ENCODE data around the gene USP31.

The USP31 gene

DNA sequence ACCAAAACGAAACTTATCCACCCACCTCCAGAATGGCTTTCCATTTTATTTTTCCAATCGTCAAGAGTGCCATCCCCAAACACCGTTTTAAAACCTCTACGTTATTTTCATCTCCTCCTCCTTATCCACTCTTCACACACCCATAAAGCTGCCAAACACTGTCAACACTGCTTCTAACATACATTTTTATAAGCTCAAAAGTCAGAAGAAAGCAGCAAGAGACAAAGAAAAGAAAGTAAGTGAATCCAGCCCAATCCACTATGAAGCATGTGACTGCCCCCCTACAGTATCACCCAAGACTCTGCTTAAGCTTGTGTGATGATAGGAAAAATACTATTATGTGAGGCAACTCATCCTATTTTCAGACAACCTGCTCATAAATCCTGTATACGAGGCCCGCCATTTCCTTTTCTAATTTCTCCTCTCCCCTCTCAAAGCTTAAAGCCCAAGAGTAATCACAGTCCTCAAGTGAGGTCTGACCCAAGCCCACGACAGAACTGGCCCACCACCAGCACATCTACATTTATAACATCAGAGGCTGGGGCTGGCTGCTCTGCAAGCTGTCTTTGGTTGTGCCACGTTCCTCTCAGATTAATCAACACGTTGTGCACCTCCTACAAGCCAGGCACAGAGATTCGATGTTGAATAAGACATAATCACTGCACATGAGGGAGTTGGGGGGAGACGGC lies 16.3 kb downstream of the USP31 start:
- DNase-seq (ENCODE audit: insufficient read length, low spot score) (no peak), FAIRE-seq (no peak)
- no peak for TF ChIP-seq POLR2A (IDR thresholded peaks at IDR 0.05; ENCODE audit: low read depth, low read length)

DNA sequence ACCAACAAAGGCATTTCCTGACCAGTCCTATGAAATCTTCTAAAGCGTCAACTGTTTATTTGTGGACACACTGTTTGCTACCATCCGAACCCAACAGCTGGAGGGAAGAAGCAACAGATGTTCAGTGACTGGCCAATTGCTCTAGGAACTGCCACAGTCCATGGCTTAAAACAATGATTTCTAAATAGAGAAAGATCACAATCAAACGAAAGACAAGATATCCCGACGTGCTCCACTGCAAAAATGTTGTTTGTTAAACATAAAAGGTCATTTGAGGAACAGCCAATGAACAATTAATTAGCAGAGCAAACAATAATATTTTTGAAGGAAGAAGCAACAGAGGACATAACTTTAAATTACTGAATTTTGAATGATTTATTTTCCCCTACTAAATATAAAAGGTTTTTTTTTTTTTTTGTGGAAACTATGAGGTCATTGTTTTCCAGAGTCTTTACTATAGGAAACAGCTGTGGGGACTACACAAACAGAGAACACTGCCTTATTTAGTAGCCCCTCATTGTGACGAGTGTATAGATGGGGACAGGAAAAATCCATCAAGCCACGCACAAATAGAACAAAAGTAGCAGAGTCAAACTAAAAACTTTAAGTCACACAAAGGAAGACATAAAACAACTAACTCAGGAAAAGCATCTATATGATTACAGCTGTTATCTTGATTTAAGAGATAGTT lies 17.2 kb downstream of the USP31 start:
- TF ChIP-seq POLR2A (IDR thresholded peaks at IDR 0.05; ENCODE audit: low read depth, low read length): no peak
- no peak for DNase-seq (ENCODE audit: insufficient read length, low spot score)
- FAIRE-seq: no peak

- FAIRE-seq: no peak
- no peak for TF ChIP-seq POLR2A (IDR thresholded peaks at IDR 0.05; ENCODE audit: low read depth, low read length)
- no peak for DNase-seq (ENCODE audit: insufficient read length, low spot score)
These were observed 17.8 kb downstream of the USP31 start for GRCh38 chr16:23131436-23131835.

DNA sequence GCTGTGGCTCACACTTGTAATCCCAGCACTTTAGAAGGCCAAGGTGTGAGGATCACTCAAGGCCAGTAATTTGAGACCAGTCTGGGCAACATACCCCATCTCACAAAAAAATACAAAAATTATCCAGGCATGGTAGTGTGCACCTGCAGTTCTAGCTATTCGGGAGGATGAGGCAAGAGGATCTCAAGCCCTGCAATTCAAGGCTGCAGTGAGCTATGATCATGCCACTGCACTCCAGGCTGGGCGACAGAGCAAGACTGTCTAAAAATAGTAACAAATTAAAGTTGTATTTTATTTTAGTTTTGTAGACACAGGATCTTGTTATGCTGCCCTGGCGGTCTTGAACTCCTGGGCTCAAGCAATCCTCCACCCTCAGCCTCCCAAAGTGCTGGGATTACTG lies 18.2 kb downstream of the USP31 start:
- no peak for FAIRE-seq
- DNase-seq (ENCODE audit: insufficient read length, low spot score): no peak
- TF ChIP-seq POLR2A (IDR thresholded peaks at IDR 0.05; ENCODE audit: low read depth, low read length): no peak

DNA sequence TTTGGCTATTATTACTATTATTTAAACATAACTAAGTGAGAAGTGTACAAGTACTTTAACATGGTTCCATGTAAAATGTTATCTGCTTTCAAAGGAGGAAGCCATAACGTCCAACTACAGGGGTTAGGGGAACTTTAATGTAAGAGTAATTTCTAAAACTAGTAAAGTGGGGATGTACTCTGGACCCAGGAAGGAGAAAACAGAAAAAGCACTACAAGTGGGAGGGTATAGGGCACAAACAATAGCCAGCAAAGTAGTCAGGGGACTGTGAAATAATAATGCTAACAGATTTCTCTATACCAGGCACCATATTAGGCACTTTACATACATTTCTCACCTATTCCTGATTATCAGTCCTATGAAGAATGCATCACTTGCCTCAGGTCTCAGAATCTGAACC lies 19.6 kb downstream of the USP31 start:
- FAIRE-seq: no peak
- TF ChIP-seq POLR2A (IDR thresholded peaks at IDR 0.05; ENCODE audit: low read depth, low read length): no peak
- no peak for DNase-seq (ENCODE audit: insufficient read length, low spot score)

DNA sequence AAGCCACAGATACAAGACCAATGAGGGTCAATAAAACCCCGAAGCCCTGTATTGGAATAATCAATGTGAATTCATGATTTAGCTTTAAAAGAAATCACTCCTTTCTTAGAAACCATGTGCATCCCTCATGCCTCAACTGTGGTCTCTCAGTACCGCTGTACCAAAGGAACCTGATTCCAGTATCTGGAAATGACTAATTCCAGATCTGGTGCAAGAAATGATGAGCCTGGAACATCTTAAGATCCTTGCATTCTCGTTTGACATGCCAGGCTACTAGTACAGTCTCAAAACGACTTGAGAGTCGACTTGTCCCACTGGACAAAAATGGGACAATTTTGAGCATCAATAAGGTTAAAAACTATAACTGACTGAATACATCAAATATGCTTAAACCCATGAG lies 21.2 kb downstream of the USP31 start:
- no peak for FAIRE-seq
- DNase-seq (ENCODE audit: insufficient read length, low spot score): no peak
- TF ChIP-seq POLR2A (IDR thresholded peaks at IDR 0.05; ENCODE audit: low read depth, low read length): no peak

- DNase-seq (ENCODE audit: insufficient read length, low spot score) (no peak), FAIRE-seq (no peak)
These were observed 24.0 kb downstream of the USP31 start for GRCh38 chr16:23125277-23125676.

GRCh38 chr16:23124315-23124714 lies 24.9 kb downstream of the USP31 start:
- peak; percentile 45 for DNase-seq (ENCODE audit: insufficient read length, low spot score)
- FAIRE-seq: peak; percentile 92
- TF ChIP-seq POLR2A (IDR thresholded peaks at IDR 0.05; ENCODE audit: low read depth, low read length): no peak

More at GRCh38 chr16:23125277-23125676, 24.0 kb downstream of the USP31 start:
- TF ChIP-seq POLR2A (IDR thresholded peaks at IDR 0.05; ENCODE audit: low read depth, low read length): no peak

DNA sequence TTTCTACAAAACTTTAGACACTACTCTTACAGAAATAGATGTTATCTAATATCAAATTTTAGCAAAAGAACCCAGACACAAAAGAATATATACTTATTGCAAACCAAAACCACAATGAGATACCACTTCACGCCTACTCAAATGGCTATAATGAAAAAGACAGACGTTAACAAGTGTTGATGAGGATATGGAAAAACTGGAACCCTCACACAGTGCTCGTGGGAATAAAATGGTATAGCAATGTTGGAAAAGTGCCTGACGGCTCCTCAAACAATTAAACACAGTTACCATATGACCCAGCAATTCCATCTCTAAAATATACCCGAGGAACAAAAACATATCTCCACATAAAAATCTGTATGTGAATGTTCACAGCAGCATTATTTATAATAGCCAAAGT lies 27.1 kb downstream of the USP31 start:
- DNase-seq (ENCODE audit: insufficient read length, low spot score) (no peak), FAIRE-seq (no peak)
- TF ChIP-seq POLR2A (IDR thresholded peaks at IDR 0.05; ENCODE audit: low read depth, low read length): no peak

DNA sequence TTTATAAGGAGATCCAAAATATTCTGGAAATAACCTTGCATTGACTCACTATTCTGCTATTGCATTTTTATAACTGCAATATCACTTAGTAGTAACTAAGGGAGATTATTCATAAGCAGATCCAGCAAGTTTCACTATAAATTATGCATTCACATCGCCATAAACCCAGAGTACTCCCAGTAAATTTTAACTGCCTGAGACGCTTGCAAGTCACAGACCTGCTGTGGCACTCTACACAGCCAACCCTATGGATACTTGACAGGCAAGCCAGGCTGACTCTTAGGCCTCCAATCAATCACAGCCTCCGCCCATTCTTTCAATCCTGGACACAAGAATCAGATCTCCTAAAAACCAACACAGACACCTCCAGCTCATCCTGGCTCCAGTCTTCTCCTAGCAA lies 28.2 kb downstream of the USP31 start:
- no peak for DNase-seq (ENCODE audit: insufficient read length, low spot score)
- no peak for TF ChIP-seq POLR2A (IDR thresholded peaks at IDR 0.05; ENCODE audit: low read depth, low read length)

GRCh38 chr16:23120562-23120961 lies 28.7 kb downstream of the USP31 start:
- TF ChIP-seq POLR2A (IDR thresholded peaks at IDR 0.05; ENCODE audit: low read depth, low read length): no peak
- FAIRE-seq: no peak
- no peak for DNase-seq (ENCODE audit: insufficient read length, low spot score)

More for the DNA sequence above, 28.2 kb downstream of the USP31 start:
- no peak for FAIRE-seq

DNA sequence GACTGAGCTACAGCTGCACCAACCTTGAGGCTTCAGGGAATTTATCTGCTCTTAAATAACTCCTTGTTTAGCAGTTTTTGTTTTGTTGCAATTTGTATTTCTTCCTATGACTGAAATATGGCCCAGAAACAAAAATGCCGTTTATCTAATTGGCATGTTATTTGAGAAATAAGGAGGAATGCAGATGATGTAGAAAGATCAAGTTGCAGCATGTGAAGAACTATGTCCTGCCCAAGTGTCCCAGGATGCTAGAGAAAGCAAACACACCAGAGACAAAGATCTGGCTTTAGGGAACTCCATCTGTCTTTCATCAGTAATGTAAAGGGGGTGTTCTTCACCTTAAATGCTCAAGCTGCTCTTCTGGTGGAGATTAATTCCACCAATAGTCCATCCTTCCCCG lies 29.7 kb downstream of the USP31 start:
- FAIRE-seq: no peak
- no peak for TF ChIP-seq POLR2A (IDR thresholded peaks at IDR 0.05; ENCODE audit: low read depth, low read length)
- DNase-seq (ENCODE audit: insufficient read length, low spot score): no peak

- no peak for TF ChIP-seq POLR2A (IDR thresholded peaks at IDR 0.05; ENCODE audit: low read depth, low read length)
- DNase-seq (ENCODE audit: insufficient read length, low spot score): no peak
These were observed 34.9 kb downstream of the USP31 start for GRCh38 chr16:23114131-23114904.

GRCh38 chr16:23113185-23113584 lies 36.1 kb downstream of the USP31 start:
- DNase-seq (ENCODE audit: insufficient read length, low spot score): no peak
- TF ChIP-seq POLR2A (IDR thresholded peaks at IDR 0.05; ENCODE audit: low read depth, low read length): no peak
- no peak for FAIRE-seq

More at GRCh38 chr16:23114131-23114904, 34.9 kb downstream of the USP31 start:
- FAIRE-seq: no peak

All from H54 (cell line).